Epithelial cell of proximal tubule (primary cell): ENCODE data around the gene MAGI2. TPM values are rescaled to one million over a fixed set of nuclear protein-coding genes. Genes with fewer than 3 reads are reported as not detected.

Experiments
- DNase-seq: peaks from one replicate; pipeline ENCODE4 v3.0.0-alpha.2; 2011; ENCODE audit warnings: low read depth
- H3K4me3 ChIP-seq: 2 replicates; pipeline ENCODE4 v1.5.1; 2011; ENCODE audit warnings: low read depth, mild to moderate bottlenecking, low read length
- total RNA-seq: library from RNA; depleted of rRNA; stranded (reverse); fragments of >200 nt; gene quantifications from 2 replicates; pipeline ENCODE4 v1.2.3, GENCODE V29; 2015
- TF ChIP-seq, protein P1 (sequence below): conservative IDR thresholded peaks from 2 replicates; pipeline ENCODE4 v1.5.1; 2012; ENCODE audit warnings: low read depth, mild to moderate bottlenecking, low read length

Gene MAGI2
- total RNA-seq, 1 donor from 2014 or later: 0.92 TPM

GRCh38 chr7:78768859-78769258, 684.6 kb downstream of the MAGI2 start:
- DNase-seq: no peak
- H3K4me3 ChIP-seq: peak overlapping the region; percentile 47
- TF ChIP-seq, protein P1, sequence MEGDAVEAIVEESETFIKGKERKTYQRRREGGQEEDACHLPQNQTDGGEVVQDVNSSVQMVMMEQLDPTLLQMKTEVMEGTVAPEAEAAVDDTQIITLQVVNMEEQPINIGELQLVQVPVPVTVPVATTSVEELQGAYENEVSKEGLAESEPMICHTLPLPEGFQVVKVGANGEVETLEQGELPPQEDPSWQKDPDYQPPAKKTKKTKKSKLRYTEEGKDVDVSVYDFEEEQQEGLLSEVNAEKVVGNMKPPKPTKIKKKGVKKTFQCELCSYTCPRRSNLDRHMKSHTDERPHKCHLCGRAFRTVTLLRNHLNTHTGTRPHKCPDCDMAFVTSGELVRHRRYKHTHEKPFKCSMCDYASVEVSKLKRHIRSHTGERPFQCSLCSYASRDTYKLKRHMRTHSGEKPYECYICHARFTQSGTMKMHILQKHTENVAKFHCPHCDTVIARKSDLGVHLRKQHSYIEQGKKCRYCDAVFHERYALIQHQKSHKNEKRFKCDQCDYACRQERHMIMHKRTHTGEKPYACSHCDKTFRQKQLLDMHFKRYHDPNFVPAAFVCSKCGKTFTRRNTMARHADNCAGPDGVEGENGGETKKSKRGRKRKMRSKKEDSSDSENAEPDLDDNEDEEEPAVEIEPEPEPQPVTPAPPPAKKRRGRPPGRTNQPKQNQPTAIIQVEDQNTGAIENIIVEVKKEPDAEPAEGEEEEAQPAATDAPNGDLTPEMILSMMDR: no peak

DNA sequence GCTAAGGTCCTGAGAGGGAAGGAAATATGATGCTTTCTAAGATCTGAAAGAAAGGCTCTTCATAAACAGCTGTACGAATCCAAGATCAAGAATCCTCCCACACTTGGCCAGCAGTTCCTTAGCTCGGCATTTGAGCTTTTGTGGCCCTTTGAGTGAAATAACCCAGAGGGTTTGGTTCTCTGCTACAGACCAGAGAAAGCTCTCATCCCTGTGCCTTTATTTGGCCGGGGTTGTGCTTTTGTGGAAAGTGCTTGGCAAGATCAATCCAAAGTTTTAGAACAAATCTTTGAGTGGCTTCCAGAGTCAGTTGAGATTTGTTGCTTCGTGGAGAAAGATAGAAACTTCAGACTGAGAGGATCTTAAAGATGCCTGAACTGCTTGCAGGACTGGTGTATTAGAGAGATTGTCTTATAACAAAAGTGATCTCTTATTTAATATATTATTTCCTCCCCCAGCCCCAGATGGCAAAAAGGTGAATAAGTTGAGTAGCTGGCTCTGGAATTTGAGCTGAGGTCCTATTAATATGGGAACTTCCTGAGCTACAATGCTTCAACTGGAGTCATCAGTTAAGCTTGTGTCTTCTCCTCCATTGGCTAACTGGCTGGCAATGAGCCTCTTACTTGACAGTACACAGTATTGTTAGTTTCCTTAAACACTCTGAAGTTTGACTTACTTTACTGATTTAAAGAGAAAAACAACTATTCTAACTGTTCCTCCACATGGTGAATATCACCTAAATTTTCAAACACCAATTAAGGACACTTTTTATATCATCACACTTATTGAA, 687.3 kb downstream of the MAGI2 start:
- no peak for DNase-seq
- no peak overlapping the region for H3K4me3 ChIP-seq
- TF ChIP-seq, protein P1: no peak

DNA sequence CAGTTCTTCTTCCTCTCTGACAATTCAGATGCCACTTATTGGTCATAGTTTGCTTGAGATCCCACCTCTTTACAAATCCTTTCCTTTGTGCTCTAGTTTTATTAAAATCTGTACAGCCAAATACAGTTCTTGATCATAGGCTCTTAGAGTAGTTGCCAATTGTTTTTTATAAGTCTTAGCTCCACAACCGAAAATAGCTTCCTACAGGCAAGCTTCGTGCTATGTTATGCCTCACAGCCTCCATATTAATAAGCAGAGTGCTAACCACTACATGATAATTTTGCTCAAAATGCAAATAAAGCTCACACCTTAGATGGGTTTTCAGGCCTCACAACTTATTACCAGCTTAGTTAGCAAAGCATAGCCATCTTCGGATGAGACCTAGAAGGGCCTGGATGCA, 688.9 kb downstream of the MAGI2 start:
- H3K4me3 ChIP-seq: no peak overlapping the region
- DNase-seq: no peak
- TF ChIP-seq, protein P1: no peak

GRCh38 chr7:78762625-78763024, 690.8 kb downstream of the MAGI2 start:
- no peak for DNase-seq
- TF ChIP-seq, protein P1: no peak
- no peak overlapping the region for H3K4me3 ChIP-seq

DNA sequence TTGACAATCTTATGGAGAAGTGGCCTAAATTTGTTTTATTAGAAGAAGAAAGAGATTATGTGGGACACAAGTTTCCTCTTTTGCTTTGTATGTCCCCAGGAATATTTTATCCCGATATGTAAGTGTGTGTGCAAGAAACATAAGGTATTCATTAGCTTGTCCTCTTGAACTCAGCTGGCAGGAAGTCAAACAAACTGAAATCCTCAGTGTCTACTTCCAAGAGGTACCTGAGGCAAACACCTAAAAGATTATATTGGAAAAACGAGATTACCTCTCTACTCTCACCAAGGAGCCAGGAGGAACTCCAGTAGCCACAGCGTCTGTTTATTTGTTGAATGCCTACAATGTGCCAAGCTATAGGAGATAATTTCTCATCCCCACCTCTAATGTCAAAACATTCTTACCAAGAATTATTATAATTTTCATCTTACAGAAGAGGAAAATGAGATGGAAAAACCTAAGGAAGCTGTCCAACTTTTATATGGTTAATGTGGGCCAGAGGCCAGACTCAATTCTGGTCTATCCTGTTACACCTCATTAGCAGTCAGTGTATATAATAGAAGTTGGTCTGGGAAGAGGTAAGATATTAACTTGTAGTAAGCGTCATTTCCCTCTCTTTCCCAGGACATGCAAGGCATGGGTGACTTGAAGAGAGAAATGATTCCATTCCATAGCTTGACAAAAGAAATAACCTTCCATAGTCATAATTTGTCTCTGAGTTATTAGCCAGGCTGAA, 692.7 kb downstream of the MAGI2 start:
- TF ChIP-seq, protein P1: no peak
- no peak overlapping the region for H3K4me3 ChIP-seq
- DNase-seq: peak; percentile 41

GRCh38 chr7:78752554-78752953, 700.9 kb downstream of the MAGI2 start:
- no peak overlapping the region for H3K4me3 ChIP-seq
- TF ChIP-seq, protein P1: no peak
- no peak for DNase-seq
